RWPE1 (cell line): Measurements from ENCODE around the gene VAMP5.
"Not testable (repeated sequence)": the region's sequence is repeated elsewhere in the genome, so short reads cannot be mapped to it uniquely, and the experiment has no call there.

Experiments used
- CTCF ChIA-PET: fragments of 350-600 bp; sonication (Branson Sonifier 250); formaldehyde crosslinking; extraction: SDS; loops from one replicate; lab custom pipeline; 2021; lab: Yijun Ruan, JAX
- POLR2A ChIA-PET: fragments of 400-600 bp; formaldehyde crosslinking; extraction: SDS; loops from one replicate; lab custom pipeline; 2020; ENCODE audit warnings: antibody characterized with exemption; ENCODE audit not compliant: low non-redundant PET; lab: Yijun Ruan, JAX
- DNase-seq: peaks from one replicate; pipeline ENCODE4 v3.0.0; 2012; ENCODE audit warnings: low spot score
- H3K27ac ChIP-seq: fragments of 450-650 bp; 2 replicates; pipeline ENCODE4 v1.5.1; 2017
- TF ChIP-seq, protein P1 (sequence below): fragments of 450-650 bp; conservative IDR thresholded peaks from 2 replicates; pipeline ENCODE4 v1.5.1; 2017; ENCODE audit warnings: low read depth, mild to moderate bottlenecking

VAMP5 gene

DNA sequence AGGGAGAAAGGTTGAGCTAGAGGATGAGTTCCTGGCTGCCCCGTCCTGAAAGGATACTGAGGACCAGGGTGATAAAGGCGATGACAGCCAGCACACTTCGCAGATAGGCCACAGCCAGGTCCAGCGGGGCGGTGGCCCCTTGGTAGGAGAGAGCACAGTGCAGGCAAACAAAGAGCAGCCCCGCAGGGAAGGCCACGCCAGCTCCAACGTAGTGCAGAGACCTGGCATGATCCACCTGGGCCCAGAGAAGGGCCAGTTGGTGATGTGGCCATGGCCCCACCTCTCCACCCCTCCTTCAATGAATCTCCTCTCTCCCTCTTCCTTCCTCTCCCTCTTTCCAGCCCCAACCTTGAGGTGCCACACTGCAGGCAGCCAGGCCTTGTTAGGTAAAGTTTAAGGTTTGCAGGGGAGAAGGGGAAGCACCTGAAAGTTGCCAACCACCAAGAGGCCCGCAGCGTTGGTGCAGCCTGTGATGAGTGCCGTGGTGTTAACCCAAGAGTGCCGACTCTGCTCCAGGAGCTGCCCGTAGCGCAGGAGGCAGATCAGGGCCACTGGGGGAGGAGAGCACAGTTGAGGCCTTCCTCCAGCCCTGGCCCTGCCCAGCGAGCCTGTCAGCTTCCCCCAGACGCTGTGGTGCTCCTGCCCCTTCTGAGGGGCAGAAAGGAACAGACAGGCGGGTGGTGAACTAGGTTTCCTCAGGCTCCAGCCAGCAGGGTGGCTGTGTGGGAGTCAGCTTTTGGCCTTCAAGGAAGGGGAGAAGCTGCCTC, 15.4 kb downstream of the VAMP5 start:
- CTCF ChIA-PET: interaction anchor here (0.7 to 0.8 kb wide), 2 partner anchors 12 to 48 kb away, joined by 4 to 5 read pairs; no protein-coding TSS in a partner anchor
- TF ChIP-seq, protein P1, sequence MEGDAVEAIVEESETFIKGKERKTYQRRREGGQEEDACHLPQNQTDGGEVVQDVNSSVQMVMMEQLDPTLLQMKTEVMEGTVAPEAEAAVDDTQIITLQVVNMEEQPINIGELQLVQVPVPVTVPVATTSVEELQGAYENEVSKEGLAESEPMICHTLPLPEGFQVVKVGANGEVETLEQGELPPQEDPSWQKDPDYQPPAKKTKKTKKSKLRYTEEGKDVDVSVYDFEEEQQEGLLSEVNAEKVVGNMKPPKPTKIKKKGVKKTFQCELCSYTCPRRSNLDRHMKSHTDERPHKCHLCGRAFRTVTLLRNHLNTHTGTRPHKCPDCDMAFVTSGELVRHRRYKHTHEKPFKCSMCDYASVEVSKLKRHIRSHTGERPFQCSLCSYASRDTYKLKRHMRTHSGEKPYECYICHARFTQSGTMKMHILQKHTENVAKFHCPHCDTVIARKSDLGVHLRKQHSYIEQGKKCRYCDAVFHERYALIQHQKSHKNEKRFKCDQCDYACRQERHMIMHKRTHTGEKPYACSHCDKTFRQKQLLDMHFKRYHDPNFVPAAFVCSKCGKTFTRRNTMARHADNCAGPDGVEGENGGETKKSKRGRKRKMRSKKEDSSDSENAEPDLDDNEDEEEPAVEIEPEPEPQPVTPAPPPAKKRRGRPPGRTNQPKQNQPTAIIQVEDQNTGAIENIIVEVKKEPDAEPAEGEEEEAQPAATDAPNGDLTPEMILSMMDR: no peak
- POLR2A ChIA-PET: no interaction called here
- DNase-seq: no peak
- H3K27ac ChIP-seq: peak overlapping the region; percentile 66

DNA sequence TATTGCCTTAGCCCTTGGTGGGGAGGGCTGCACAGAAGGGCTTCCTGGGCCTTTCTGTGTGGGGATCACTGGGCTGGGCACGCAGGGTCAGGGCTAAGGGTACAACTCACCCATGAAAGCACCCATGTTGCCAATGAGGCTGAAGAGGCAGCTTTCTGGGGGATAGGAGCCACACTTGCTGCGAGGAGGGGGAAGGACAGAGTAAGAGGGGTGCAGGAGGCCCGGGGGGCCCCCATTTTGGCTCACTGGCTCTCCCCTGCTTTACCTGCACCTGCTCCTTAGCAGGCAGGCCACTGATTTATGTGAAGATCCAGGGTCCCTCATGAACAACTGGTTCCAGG, 16.0 kb downstream of the VAMP5 start:
- TF ChIP-seq, protein P1: no peak
- no peak for DNase-seq
- POLR2A ChIA-PET: no interaction called here
- H3K27ac ChIP-seq: peak overlapping the region; percentile 66
- CTCF ChIA-PET: interaction anchor here (0.7 to 0.8 kb wide), 2 partner anchors 13 to 48 kb away, joined by 4 to 5 read pairs; no protein-coding TSS in a partner anchor

DNA sequence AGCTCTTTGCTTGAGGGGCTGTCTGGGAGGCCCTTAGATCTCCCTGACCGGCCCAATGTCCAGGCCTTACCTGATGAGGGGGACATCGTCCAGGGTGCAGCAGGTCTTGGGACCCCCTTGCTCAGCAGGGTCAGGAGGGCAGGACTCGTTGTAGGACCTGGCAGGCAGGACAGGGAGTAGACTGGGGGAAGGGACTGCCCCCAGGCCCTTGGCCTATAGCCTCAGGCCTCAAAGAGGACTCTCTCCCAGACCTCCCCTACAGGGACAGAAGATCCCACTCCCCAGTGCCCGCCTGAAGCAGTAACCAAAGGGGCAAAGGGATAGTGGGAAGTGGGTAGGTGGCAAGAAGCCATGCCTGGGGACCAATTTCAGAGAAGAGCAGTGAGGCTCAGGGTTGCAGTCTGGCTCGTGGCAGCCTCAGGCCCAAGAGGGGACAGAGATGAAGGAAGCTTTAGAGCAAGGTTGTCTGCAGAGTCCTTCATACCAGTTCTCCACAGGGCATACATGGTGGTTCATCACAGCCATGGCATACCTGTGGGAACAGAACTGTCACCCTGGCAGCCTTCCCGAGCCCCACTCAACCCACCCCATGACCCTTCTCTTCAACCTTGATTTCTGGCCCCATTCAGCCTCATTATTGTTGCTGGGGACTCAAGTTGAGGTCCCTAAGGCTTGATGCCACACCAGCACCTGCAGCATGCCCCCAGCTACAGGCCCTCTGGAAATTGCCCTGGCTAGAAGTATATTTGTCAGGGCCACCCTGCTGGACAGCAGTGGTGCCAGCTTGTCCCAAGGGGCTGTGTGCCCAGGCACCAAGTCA, 16.9 kb downstream of the VAMP5 start:
- ChIA-PET CTCF (interaction anchor here (0.6 kb wide), 1 partner anchor 218 kb away, joined by 3 read pairs; no protein-coding TSS in a partner anchor), POLR2A (no interaction called here)
- TF ChIP-seq, protein P1: no peak
- H3K27ac ChIP-seq: peak overlapping the region; percentile 66
- no peak for DNase-seq

DNA sequence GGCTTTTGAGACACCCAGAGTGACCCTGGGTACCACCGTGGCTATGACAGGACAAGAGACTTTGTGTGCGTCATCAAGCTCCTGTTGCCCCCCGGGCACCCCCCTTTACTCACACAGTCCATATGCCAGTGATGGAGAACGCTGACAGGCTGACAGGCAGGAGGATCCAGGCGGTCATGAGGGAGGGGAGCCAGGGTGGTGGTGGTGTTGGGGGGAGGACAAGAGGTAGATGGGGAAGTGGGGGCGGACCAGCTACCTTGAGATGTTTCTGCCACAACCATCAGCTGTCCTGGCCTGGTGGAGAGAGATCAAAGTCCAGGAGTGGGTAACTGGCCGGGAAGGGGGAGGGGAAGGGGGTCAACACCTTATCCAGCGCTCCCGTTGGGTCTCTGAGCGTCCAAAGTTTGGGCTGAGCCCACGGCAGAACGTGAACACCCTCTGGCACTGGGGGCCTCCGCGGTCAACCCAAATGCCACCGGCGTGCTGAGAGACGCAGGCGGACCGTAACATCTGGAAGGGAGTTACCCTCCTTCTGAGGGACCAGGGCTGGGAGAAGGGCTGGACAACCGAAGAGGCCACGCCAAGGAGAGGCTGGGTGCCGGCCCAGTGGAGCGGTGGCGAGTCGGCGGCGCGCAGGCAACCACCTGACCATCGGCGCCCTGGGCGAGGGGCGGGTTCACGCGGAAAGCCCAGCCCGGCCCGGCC, 17.7 kb downstream of the VAMP5 start:
- POLR2A ChIA-PET: interaction anchor here (1.1 kb wide), 1 partner anchor 10 kb away, joined by 3 read pairs; the partner anchor contains the start of gene C2orf68

DNA sequence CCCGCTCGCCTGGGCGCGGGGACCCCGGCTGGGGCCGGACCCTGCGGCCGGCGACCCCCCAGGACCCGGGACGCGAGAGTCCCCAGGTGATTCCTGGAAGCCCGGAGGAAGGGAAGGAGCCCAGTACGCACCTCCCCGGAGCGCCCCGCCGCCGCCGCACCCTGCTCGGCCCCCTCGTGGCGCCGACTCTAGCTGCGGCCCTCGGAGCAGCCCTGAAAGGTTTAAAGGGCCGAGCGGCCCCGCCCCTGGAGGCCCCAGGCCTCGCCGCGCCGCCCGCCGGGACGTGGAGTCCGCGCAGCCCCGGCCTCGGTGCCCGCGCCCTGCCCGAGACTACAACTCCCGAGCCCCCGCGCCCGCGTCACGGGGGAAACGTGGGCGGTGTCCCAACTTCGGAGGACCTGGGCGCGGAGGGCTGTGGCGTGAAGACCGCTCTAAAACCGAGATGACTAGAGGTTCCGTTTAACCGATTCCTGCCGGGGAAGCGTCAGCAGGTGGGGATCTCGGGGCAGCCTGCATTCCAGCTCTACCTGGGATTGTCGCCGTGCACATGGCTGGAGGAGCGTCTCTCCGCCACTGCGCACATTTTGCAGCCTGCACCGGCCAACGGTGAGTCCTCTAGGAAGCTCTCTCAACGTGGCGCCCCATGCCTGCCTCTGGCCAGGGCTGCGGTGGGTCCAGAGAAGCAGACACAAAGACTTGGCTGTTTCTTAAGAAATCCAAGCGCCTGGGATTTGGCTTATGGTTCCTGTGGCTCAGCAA, 18.4 kb downstream of the VAMP5 start, which contains the start of gene TMEM150A:
TMEM150A (minus strand) TSS at position 223 of the 759 bp plus-strand sequence. CDS start 750 bp downstream, outside the sequence.
- H3K27ac ChIP-seq: peak within 1 kb of the TSS; percentile 66
- TF ChIP-seq, protein P1: no peak
- peak; percentile 85 for DNase-seq
- ChIA-PET POLR2A (interaction anchor here (1.1 kb wide), 1 partner anchor 9 kb away, joined by 3 read pairs; the partner anchor contains the start of gene C2orf68), CTCF (interaction anchor here (0.9 kb wide), 2 partner anchors 24 to 47 kb away, joined by 3 read pairs; no protein-coding TSS in a partner anchor)

More for the DNA sequence above, 17.7 kb downstream of the VAMP5 start:
- TF ChIP-seq, protein P1: no peak
- peak overlapping the region; percentile 66 for H3K27ac ChIP-seq
- CTCF ChIA-PET: interaction anchor here (0.6 kb wide), 1 partner anchor 219 kb away, joined by 3 read pairs; no protein-coding TSS in a partner anchor
- no peak for DNase-seq

DNA sequence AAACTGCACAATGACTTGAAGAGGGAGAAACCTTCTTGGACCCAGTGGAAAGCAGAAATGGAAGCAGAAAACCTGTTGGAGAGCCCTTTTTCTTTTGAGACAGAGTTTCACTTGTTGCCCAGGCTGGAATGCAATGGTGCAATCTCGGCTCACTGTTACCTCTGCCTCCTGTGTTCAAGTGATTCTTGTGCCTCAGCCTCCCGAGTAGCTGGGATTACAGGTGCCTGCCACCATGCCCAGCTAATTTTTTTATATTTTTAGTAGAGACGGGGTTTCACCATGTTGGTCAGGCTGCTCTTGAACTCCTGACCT, 19.9 kb downstream of the VAMP5 start:
- ChIA-PET CTCF (interaction anchor here (1.3 kb wide), 1 partner anchor 9 kb away, joined by 3 read pairs; no protein-coding TSS in a partner anchor), POLR2A (interaction anchor here (0.6 kb wide), 2 partner anchors 216 to 1027 kb away, joined by 3 read pairs; no protein-coding TSS in a partner anchor)
- DNase-seq: not testable (repeated sequence)
- 0 out of 2 replicates have a peak overlapping the region, but pooled peaks have one; percentile 66 for H3K27ac ChIP-seq
